K562 (cell line): ENCODE data around the gene DGKE. TPM values are rescaled to one million over a fixed set of nuclear protein-coding genes. Genes with fewer than 3 reads are reported as not detected.

ENCODE experiments used
- BMI1 ChIP-seq: fragments of 150-350 bp; IDR thresholded peaks from 2 replicates; pipeline ENCODE4 v1.6.1; 2014; ENCODE audit warnings: low read length
- FOSL1 ChIP-seq: fragments of 200-800 bp; sonication (Bioruptor generic); conservative IDR thresholded peaks from 2 replicates; pipeline ENCODE4 v1.6.1; 2016; ENCODE audit warnings: missing genetic modification characterization, missing compliant biosample characterization
- JUND ChIP-seq, 2 experiments: IDR thresholded peaks; 2 replicates in 1 of 2; 3 replicates in 1 of 2; pipeline ENCODE4 v1.6.1; 2011; ENCODE audit warnings: borderline replicate concordance in 2 of 2, low read depth in 2 of 2, low read length in 2 of 2, improper control_type of control experiment in 1 of 2, missing biosample characterization in 1 of 2, missing genetic modification characterization in 1 of 2, missing genetic modification reagents in 1 of 2
- L3MBTL2 ChIP-seq: fragments of 450-650 bp; IDR thresholded peaks from 2 replicates; pipeline ENCODE4 v1.6.1; 2016; ENCODE audit warnings: mild to moderate bottlenecking, moderate library complexity
- MGA ChIP-seq: fragments of 450-650 bp; IDR thresholded peaks from 2 replicates; pipeline ENCODE4 v1.6.1; 2016; ENCODE audit warnings: mild to moderate bottlenecking, moderate library complexity
- SRSF3 ChIP-seq: fragments of 200-400 bp; formaldehyde crosslinking; IDR thresholded peaks from 2 replicates; pipeline ENCODE4 v1.6.1; 2016; ENCODE audit warnings: mild to moderate bottlenecking, low read length, moderate library complexity; ENCODE audit not compliant: insufficient read depth
- SRSF7 ChIP-seq: fragments of 200-400 bp; formaldehyde crosslinking; optimal IDR thresholded peaks from 2 replicates; pipeline ENCODE3; 2017; ENCODE audit warnings: mild to moderate bottlenecking, low read depth, low read length
- ZNF184 ChIP-seq: sonication (generic); formaldehyde crosslinking; IDR thresholded peaks from 2 replicates; pipeline ENCODE4 v1.5.0; 2020; ENCODE audit warnings: missing genetic modification reagents
- polyA plus RNA-seq, 8 experiments: library from polyadenylated mRNA; depleted of rRNA in 4 of 8; stranded (reverse) in 5 of 8; unstranded in 3 of 8; fragments of >200 nt; fragmentation: Nextera tagmentation in 2 of 8; fragmentation: Illumina TruSeq in 1 of 8; extraction: Ambion mirVana in 2 of 8; extraction: Trizol in 1 of 8; gene quantifications; 2 replicates each; pipeline versions ENCODE4 v1.2.1 to v1.2.3, GENCODE V29; 2011 to 2014; ENCODE audit warnings: inconsistent platforms in 1 of 8, missing spikeins in 1 of 8
- total RNA-seq, 7 experiments: library from RNA; depleted of rRNA in 6 of 7; stranded (reverse); fragments of >200 nt in 6 of 7; fragmentation: Illumina TruSeq in 2 of 7; extraction: Trizol in 2 of 7; gene quantifications; 2 replicates each; pipeline versions ENCODE4 v1.2.1 to v1.2.3, GENCODE V29; 2011 to 2021; ENCODE audit warnings: low replicate concordance in 1 of 7
- TF ChIP-seq, protein P1 (sequence below): sonication (generic); formaldehyde crosslinking; IDR thresholded peaks from 2 replicates; pipeline ENCODE4 v1.9.0; 2022; ENCODE audit warnings: mild to moderate bottlenecking, missing genetic modification reagents
- TF ChIP-seq, protein P2 (sequence below), 2 experiments: fragments of 450-650 bp in 1 of 2; sonication (generic) in 1 of 2; formaldehyde crosslinking in 1 of 2; IDR thresholded peaks in 1 of 2; conservative IDR thresholded peaks in 1 of 2; 2 replicates each; pipeline versions ENCODE4 v1.6.1 to v1.8.1; 2016 to 2023; ENCODE audit warnings: mild to moderate bottlenecking in 2 of 2, moderate library complexity in 2 of 2, inconsistent platforms in 1 of 2, missing genetic modification reagents in 1 of 2
- TF ChIP-seq, protein P3 (sequence below): sonication (generic); formaldehyde crosslinking; IDR thresholded peaks from 2 replicates; pipeline ENCODE4 v1.9.0; 2022; ENCODE audit warnings: mild to moderate bottlenecking, missing genetic modification reagents

Gene DGKE
- total and polyA plus RNA-seq, 9 of the 15 experiments (the other 6 are each of a cell fraction or from before 2014, with no cell fraction given) = 1.3 to 9.9 (median 5.9) TPM

DNA sequence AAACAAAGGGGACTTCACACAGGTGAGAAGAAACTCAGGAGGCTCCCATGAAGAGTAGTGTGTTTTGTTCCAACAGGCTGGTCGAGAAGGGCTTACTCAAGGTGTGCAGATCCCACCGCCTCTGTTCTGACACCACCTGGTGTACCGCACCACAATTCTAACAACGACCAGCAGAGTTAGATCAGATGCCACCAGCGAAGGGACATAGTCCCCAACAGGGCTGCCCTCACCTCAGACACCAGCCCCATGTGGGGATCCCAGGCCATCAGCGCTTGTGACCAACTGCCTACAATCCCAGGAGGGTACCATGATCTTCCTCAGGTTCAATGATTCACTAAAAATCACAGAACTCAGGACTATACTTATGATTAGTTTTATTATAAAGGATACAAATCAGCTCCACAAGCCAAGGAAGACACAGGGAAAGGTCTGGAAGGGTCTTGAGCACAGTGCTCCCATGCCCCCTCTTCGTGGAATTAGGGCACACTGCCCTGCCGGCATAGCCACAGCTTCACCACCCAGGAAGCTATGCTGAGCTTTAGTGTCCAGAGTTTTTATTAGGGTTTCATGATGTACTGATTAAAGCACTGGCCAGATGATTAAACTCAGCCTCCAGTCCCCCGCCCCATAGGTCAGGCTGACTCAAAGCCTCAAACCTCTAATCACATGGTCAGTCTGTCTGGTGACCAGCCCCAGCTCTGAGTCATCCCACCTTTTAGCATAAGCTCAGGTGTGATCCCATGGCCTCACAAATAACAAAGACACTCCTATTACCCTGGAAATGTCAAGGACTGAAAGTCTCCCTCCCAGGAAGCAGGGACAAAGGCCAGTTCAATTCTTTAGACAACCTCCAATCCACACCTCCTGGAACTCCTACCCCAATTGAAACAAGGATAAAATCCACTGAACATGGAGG is 53.9 kb downstream of the DGKE start (continued):
- TF ChIP-seq MGA = 0 out of 2 replicates have a peak, but pooled peaks have one; percentile 25
- TF ChIP-seq, protein P1, sequence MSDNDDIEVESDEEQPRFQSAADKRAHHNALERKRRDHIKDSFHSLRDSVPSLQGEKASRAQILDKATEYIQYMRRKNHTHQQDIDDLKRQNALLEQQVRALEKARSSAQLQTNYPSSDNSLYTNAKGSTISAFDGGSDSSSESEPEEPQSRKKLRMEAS = peak; percentile 23; the same call in 1 of the 2 replicates
- TF ChIP-seq ZNF184 (CRISPR knock-in tag) = no peak
- TF ChIP-seq SRSF7 = no peak
- peak; percentile 48 for TF ChIP-seq L3MBTL2
- TF ChIP-seq FOSL1 (tag) = peak; percentile 86
- TF ChIP-seq, protein P2, sequence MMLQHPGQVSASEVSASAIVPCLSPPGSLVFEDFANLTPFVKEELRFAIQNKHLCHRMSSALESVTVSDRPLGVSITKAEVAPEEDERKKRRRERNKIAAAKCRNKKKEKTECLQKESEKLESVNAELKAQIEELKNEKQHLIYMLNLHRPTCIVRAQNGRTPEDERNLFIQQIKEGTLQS (IDR thresholded peaks at IDR 0.05) = peak; percentile 77
- TF ChIP-seq, protein P2 (CRISPR knock-in tag; conservative IDR thresholded peaks at IDR 0.05) = no peak
- TF ChIP-seq BMI1 = no peak
- no peak for TF ChIP-seq SRSF3
- TF ChIP-seq JUND (IDR thresholded peaks at IDR 0.05; ENCODE audit: borderline replicate concordance, low read depth, low read length) = peak; percentile 74; the same call in 1 of the 2 replicates
- TF ChIP-seq JUND (tag; IDR thresholded peaks at IDR 0.05; ENCODE audit: borderline replicate concordance, low read depth, low read length) = no peak; the same call in 2 of the 3 replicates
- TF ChIP-seq, protein P3, sequence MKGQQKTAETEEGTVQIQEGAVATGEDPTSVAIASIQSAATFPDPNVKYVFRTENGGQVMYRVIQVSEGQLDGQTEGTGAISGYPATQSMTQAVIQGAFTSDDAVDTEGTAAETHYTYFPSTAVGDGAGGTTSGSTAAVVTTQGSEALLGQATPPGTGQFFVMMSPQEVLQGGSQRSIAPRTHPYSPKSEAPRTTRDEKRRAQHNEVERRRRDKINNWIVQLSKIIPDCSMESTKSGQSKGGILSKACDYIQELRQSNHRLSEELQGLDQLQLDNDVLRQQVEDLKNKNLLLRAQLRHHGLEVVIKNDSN (CRISPR knock-in tag) = no peak; the same call in 1 of the 2 replicates
